Astrocyte (in vitro differentiated cells and primary cell): ENCODE results near the gene E2F1. TPM values are rescaled to one million over a fixed set of nuclear protein-coding genes. Genes with fewer than 3 reads are reported as not detected.

Experiments
- DNase-seq: peaks from one replicate; pipeline ENCODE4 v3.0.0-alpha.2; 2010; ENCODE audit warnings: low read depth
- FAIRE-seq: peaks from 2 replicates; lab custom pipeline; 2011; peaks lifted over from hg19 to GRCh38; lab: Jason Lieb, UNC
- H2AFZ ChIP-seq: 2 replicates; pipeline ENCODE4 v1.6.0; 2012; ENCODE audit warnings: low read depth, low read length, inconsistent platforms
- H3K27ac ChIP-seq: 2 replicates; pipeline ENCODE4 v1.5.1; 2011; ENCODE audit warnings: low read depth, low read length, inconsistent platforms
- H3K27me3 ChIP-seq: 2 replicates; pipeline ENCODE4 v1.6.0; 2011; ENCODE audit warnings: low read length, inconsistent platforms; ENCODE audit not compliant: insufficient read depth
- H3K36me3 ChIP-seq: 2 replicates; pipeline ENCODE4 v1.5.1; 2011; ENCODE audit warnings: low read length, inconsistent platforms; ENCODE audit not compliant: insufficient read depth
- H3K4me1 ChIP-seq: 2 replicates; pipeline ENCODE4 v1.5.1; 2011; ENCODE audit warnings: low read length, inconsistent platforms; ENCODE audit not compliant: insufficient read depth
- H3K4me2 ChIP-seq: 2 replicates; pipeline ENCODE4 v1.6.0; 2012; ENCODE audit warnings: low read length, inconsistent platforms
- H3K4me3 ChIP-seq: 2 replicates; pipeline ENCODE4 v1.5.1; 2011; ENCODE audit warnings: low read depth, mild to moderate bottlenecking, low read length, inconsistent platforms; ENCODE audit not compliant: insufficient read depth
- H3K79me2 ChIP-seq: 2 replicates; pipeline ENCODE4 v1.6.0; 2012; ENCODE audit warnings: mild to moderate bottlenecking, low read length, inconsistent platforms; ENCODE audit not compliant: insufficient read depth
- H3K9ac ChIP-seq: 2 replicates; pipeline ENCODE4 v1.6.0; 2012; ENCODE audit warnings: mild to moderate bottlenecking, low read length, inconsistent platforms
- H3K9me3 ChIP-seq: 2 replicates; pipeline ENCODE4 v1.5.1; 2012; ENCODE audit warnings: low read depth, mild to moderate bottlenecking, low read length, inconsistent platforms; ENCODE audit not compliant: insufficient read depth
- H4K20me1 ChIP-seq: 2 replicates; pipeline ENCODE4 v1.6.0; 2012; ENCODE audit warnings: low read length, inconsistent platforms; ENCODE audit not compliant: insufficient read depth
- H3K27ac Mint-ChIP-seq: one replicate; pipeline ENCODE4 v1.8.0; 2021; ENCODE audit warnings: mild to moderate bottlenecking, mixed read lengths; ENCODE audit not compliant: unreplicated experiment
- H3K27me3 Mint-ChIP-seq: one replicate; pipeline ENCODE4 v1.8.0; 2021; ENCODE audit warnings: low read depth, mixed read lengths; ENCODE audit not compliant: unreplicated experiment
- H3K36me3 Mint-ChIP-seq: one replicate; pipeline ENCODE4 v1.8.0; 2021; ENCODE audit warnings: low read depth, mixed read lengths; ENCODE audit not compliant: unreplicated experiment
- H3K4me1 Mint-ChIP-seq: one replicate; pipeline ENCODE4 v1.8.0; 2021; ENCODE audit warnings: low read depth, mixed read lengths; ENCODE audit not compliant: unreplicated experiment
- H3K4me3 Mint-ChIP-seq: one replicate; pipeline ENCODE4 v1.8.0; 2021; ENCODE audit warnings: mild to moderate bottlenecking, moderate library complexity, mixed read lengths; ENCODE audit not compliant: unreplicated experiment
- H3K9me3 Mint-ChIP-seq: one replicate; pipeline ENCODE4 v1.8.0; 2021; ENCODE audit warnings: mild to moderate bottlenecking, mixed read lengths; ENCODE audit not compliant: unreplicated experiment
- CTCF ChIP-seq: IDR thresholded peaks from 2 replicates; pipeline ENCODE4 v1.5.1; 2011; ENCODE audit warnings: low read depth, mild to moderate bottlenecking, inconsistent platforms, low read length, moderate library complexity; ENCODE audit not compliant: insufficient read depth
- EZH2 ChIP-seq: IDR thresholded peaks from 2 replicates; pipeline ENCODE4 v1.6.1; 2012; ENCODE audit warnings: mild to moderate bottlenecking, low read length, inconsistent platforms; ENCODE audit not compliant: insufficient read depth
- total RNA-seq: library from RNA; stranded (reverse); gene quantifications from 2 replicates; pipeline ENCODE4 v1.2.1, GENCODE V29; 2021

Gene E2F1
- total RNA-seq, 1 donor from 2014 or later, result 2.3 TPM

GRCh38 chr20:33657704-33658095, 28.5 kb downstream of the E2F1 start:
- no peaks in the 10 kb centered on the region for H3K9me3 Mint-ChIP-seq
- no peaks in the 10 kb centered on the region for H3K9me3 ChIP-seq
- FAIRE-seq, result no peak
- H2AFZ ChIP-seq, result no peak overlapping the region
- H3K27ac Mint-ChIP-seq, result no peak overlapping the region
- peaks cover 3% of the 10 kb centered on the region for H3K4me1 Mint-ChIP-seq
- DNase-seq, result no peak
- H3K4me3 Mint-ChIP-seq, result no peak overlapping the region
- no peaks in the 10 kb centered on the region for H3K36me3 Mint-ChIP-seq
- H3K27me3 Mint-ChIP-seq, result peaks cover 3% of the 10 kb centered on the region
- no peak overlapping the region for H3K4me3 ChIP-seq
- no peak for TF ChIP-seq CTCF
- no peak for TF ChIP-seq EZH2
- H3K4me2 ChIP-seq, result no peak overlapping the region
- H3K79me2 ChIP-seq, result no peaks in the 10 kb centered on the region
- H3K27me3 ChIP-seq, result peaks cover 2% of the 10 kb centered on the region
- H3K36me3 ChIP-seq, result no peaks in the 10 kb centered on the region
- no peaks in the 10 kb centered on the region for H3K4me1 ChIP-seq
- no peak overlapping the region for H3K27ac ChIP-seq
- no peaks in the 10 kb centered on the region for H4K20me1 ChIP-seq
- H3K9ac ChIP-seq, result no peak overlapping the region

GRCh38 chr20:33656783-33657703, 29.1 kb downstream of the E2F1 start:
- no peak for FAIRE-seq
- Histone ChIP-seq H4K20me1 (no peaks in the 10 kb centered on the region), H3K27ac (no peak overlapping the region), H3K4me2 (no peak overlapping the region), H3K27me3 (peaks cover 2% of the 10 kb centered on the region), H3K4me3 (no peak overlapping the region), H3K4me1 (no peaks in the 10 kb centered on the region), H3K36me3 (no peaks in the 10 kb centered on the region), H3K9ac (no peak overlapping the region), H3K79me2 (no peaks in the 10 kb centered on the region), H2AFZ (no peak overlapping the region), H3K9me3 (no peaks in the 10 kb centered on the region)
- H3K4me3 Mint-ChIP-seq, result no peak overlapping the region
- DNase-seq, result no peak
- TF ChIP-seq EZH2, result no peak
- no peak for TF ChIP-seq CTCF
- H3K27ac Mint-ChIP-seq, result no peak overlapping the region
- no peaks in the 10 kb centered on the region for H3K9me3 Mint-ChIP-seq
- peaks cover 2% of the 10 kb centered on the region for H3K4me1 Mint-ChIP-seq
- H3K27me3 Mint-ChIP-seq, result peaks cover 3% of the 10 kb centered on the region
- no peaks in the 10 kb centered on the region for H3K36me3 Mint-ChIP-seq
